Measurements from ENCODE around the gene RENBP. TPM values are rescaled to one million over a fixed set of nuclear protein-coding genes. Genes with fewer than 3 reads are reported as not detected.

RENBP gene
- polyA plus RNA-seq, 3 donors = 2.7 to 125 (median 3.8) TPM

DNA sequence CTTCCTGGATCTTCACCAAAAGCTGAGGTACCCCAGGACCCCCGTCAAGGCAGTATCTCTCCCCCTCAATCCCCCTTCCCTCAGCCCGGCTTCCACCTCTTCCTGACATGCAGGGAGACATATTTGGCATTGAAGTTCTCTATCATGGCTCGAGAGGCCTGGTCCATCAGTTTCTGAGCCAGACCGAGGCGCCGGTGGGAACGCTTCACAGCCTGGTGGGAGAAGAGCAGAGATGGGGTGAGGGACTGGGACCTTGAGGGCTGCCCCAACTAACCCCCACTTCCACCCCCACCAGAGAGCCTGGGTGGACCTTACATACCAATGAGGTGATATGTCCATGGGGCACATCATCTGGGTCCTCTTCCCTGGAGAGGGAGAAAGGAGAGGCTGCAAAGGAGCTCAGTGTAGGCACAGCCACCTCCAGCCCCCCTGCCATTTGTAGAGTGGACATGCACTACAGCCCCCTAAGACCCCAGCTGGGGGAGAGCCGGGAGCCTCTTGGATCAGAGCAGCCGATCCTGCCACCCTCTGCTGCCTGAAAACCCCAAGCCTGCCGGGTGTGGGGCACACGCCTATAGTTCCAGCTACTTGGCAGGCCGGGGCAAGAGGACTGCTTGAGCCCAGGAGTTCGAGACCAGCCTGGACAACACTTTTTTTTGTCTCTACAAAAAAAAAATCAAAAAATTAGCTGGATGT, 12.1 kb downstream of the RENBP start:
- WGBS (ENCODE audit: insufficient coverage) = 100% methylated on average over 2 of the region's 13 CpGs
- Mint-ChIP-seq H3K27me3 (ENCODE audit: low read depth in 3 of 3) (peaks cover 0 to 45% (median 2%) of the 10 kb centered on the region in 3 donors), H3K4me3 (no peak overlapping the region), H3K27ac (peak overlapping the region in 1 of 7 donors; percentile 14), H3K9me3 (peaks cover 0 to 16% (median 3%) of the 10 kb centered on the region in 7 donors), H3K36me3 (peaks cover 18 to 35% of the 10 kb centered on the region in 2 donors), H3K4me1 (peaks cover 26% of the 10 kb centered on the region)
- H3K9ac ChIP-seq (ENCODE audit: insufficient read depth, low read length, poor library complexity, severe bottlenecking) = no peak overlapping the region
- peaks cover 38 to 50% of the 10 kb centered on the region in 2 donors for H3K4me1 ChIP-seq (ENCODE audit: control insufficient read depth in 1 of 2, insufficient read depth in 2 of 2, low read length in 2 of 2)
- intact Hi-C loops (cut with micrococcal nuclease) = no loop called here
- H3K4me3 ChIP-seq (replicated peaks in 1 of 3; ENCODE audit: low read depth in 2 of 3, low read length in 3 of 3) = no peak overlapping the region
- TF ChIP-seq CTCF (IDR thresholded peaks at IDR 0.05) = no peak
- DNase-seq = no peak
- H4K20me1 ChIP-seq (ENCODE audit: insufficient read depth, low read length) = peaks cover 74% of the 10 kb centered on the region
- H3K36me3 ChIP-seq (replicated peaks in 1 of 2; ENCODE audit: control insufficient read depth in 1 of 2, insufficient read depth in 2 of 2, low read length in 2 of 2) = peaks cover 31 to 36% of the 10 kb centered on the region in 2 donors
- H3K27me3 ChIP-seq (ENCODE audit: control insufficient read depth in 2 of 2, insufficient read depth in 2 of 2, low read length in 2 of 2) = peaks cover 0 to 3% of the 10 kb centered on the region in 2 donors
- H3K4me2 ChIP-seq (replicated peaks; ENCODE audit: extremely low read depth, low read length, poor library complexity, severe bottlenecking) = no peak overlapping the region
- no peak overlapping the region for H2AFZ ChIP-seq (ENCODE audit: insufficient read depth, low read depth, low read length, poor library complexity, severe bottlenecking)
- peaks cover 46% of the 10 kb centered on the region for H3K79me2 ChIP-seq (ENCODE audit: insufficient read depth, low read length)
- H3K9me3 ChIP-seq (replicated peaks in 1 of 2; ENCODE audit: control insufficient read depth in 1 of 2, insufficient read depth in 1 of 2, low read length in 2 of 2) = no peaks in the 10 kb centered on the region
- no peak overlapping the region for H3K27ac ChIP-seq (ENCODE audit: low read depth in 1 of 2, low read length in 2 of 2)

DNA sequence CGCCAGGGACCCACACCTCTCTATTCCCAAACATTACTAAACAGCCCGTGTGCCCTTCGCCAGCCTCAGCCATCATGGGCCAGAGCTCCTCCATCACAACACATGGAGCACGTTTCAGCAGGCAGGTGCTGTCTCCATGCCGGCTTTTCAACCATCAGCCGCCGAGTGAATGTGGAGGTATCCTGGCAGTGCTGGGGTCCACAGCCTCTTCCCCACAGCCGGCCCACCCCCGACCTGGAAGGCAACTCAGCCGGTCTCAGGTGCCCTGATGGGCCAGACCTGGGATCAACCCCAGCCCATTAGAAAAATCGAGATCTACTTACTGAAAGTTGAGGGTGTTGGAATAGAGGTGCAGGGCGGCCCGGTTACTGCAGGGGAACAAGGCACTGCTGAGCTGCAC, 12.7 kb downstream of the RENBP start:
- Mint-ChIP-seq H3K36me3 (peaks cover 17 to 32% of the 10 kb centered on the region in 2 donors), H3K9me3 (peaks cover 0 to 17% (median 6%) of the 10 kb centered on the region in 7 donors), H3K4me1 (peaks cover 26% of the 10 kb centered on the region), H3K4me3 (no peak overlapping the region), H3K27ac (peak overlapping the region in 2 of 7 donors; percentile 14 to 15), H3K27me3 (ENCODE audit: low read depth in 3 of 3) (peaks cover 0 to 41% (median 2%) of the 10 kb centered on the region in 3 donors)
- no peak for DNase-seq
- Histone ChIP-seq H3K27me3 (ENCODE audit: control insufficient read depth in 2 of 2, insufficient read depth in 2 of 2, low read length in 2 of 2) (peaks cover 0 to 3% of the 10 kb centered on the region in 2 donors), H3K9me3 (replicated peaks in 1 of 2; ENCODE audit: control insufficient read depth in 1 of 2, insufficient read depth in 1 of 2, low read length in 2 of 2) (no peaks in the 10 kb centered on the region), H3K36me3 (replicated peaks in 1 of 2; ENCODE audit: control insufficient read depth in 1 of 2, insufficient read depth in 2 of 2, low read length in 2 of 2) (peaks cover 31 to 36% of the 10 kb centered on the region in 2 donors), H3K27ac (ENCODE audit: low read depth in 1 of 2, low read length in 2 of 2) (no peak overlapping the region), H3K79me2 (ENCODE audit: insufficient read depth, low read length) (peaks cover 47% of the 10 kb centered on the region), H4K20me1 (ENCODE audit: insufficient read depth, low read length) (peaks cover 80% of the 10 kb centered on the region), H3K9ac (ENCODE audit: insufficient read depth, low read length, poor library complexity, severe bottlenecking) (no peak overlapping the region), H3K4me2 (replicated peaks; ENCODE audit: extremely low read depth, low read length, poor library complexity, severe bottlenecking) (no peak overlapping the region), H3K4me1 (ENCODE audit: control insufficient read depth in 1 of 2, insufficient read depth in 2 of 2, low read length in 2 of 2) (peaks cover 44 to 56% of the 10 kb centered on the region in 2 donors), H2AFZ (ENCODE audit: insufficient read depth, low read depth, low read length, poor library complexity, severe bottlenecking) (no peak overlapping the region), H3K4me3 (replicated peaks in 1 of 3; ENCODE audit: low read depth in 2 of 3, low read length in 3 of 3) (no peak overlapping the region)
- TF ChIP-seq CTCF (IDR thresholded peaks at IDR 0.05) = no peak
- intact Hi-C loops (cut with micrococcal nuclease) = no loop called here
- WGBS (ENCODE audit: insufficient coverage) = 83% methylated on average over 1 of the region's 13 CpGs

Data from CD14-positive monocyte (primary cell).